HepG2 (cell line): Measurements from ENCODE around the gene HAGH. TPM values are rescaled to one million over a fixed set of nuclear protein-coding genes. Genes with fewer than 3 reads are reported as not detected.

Experiments used
- CBX1 ChIP-seq: IDR thresholded peaks from one replicate; pipeline ENCODE4 v1.6.1; 2016; ENCODE audit warnings: antibody characterized with exemption, low read depth
- CCDC6 ChIP-seq: sonication (generic); formaldehyde crosslinking; IDR thresholded peaks from 2 replicates; pipeline ENCODE4 v1.8.1; 2022; ENCODE audit warnings: mild to moderate bottlenecking, missing genetic modification reagents, moderate library complexity
- HMG20A ChIP-seq: IDR thresholded peaks from 2 replicates; pipeline ENCODE4 v1.6.1; 2016; ENCODE audit warnings: borderline replicate concordance
- HNF4G ChIP-seq, 2 experiments: sonication (generic) in 1 of 2; formaldehyde crosslinking in 1 of 2; IDR thresholded peaks; 2 replicates each; pipeline versions ENCODE4 v1.4.0 to v1.6.1; 2011 to 2020; ENCODE audit warnings: borderline replicate concordance in 2 of 2, low read depth in 2 of 2, mild to moderate bottlenecking in 2 of 2, low read length in 1 of 2, missing genetic modification reagents in 1 of 2, moderate library complexity in 1 of 2
- MBNL3 ChIP-seq: fragments of 250-450 bp; sonication (Bioruptor Pico); conservative IDR thresholded peaks from 2 replicates; pipeline ENCODE4 v1.8.0; 2022; ENCODE audit warnings: mild to moderate bottlenecking, inconsistent platforms
- MED8 ChIP-seq: sonication (generic); formaldehyde crosslinking; IDR thresholded peaks from 2 replicates; pipeline ENCODE4 v1.8.1; 2023; ENCODE audit warnings: mild to moderate bottlenecking, missing genetic modification reagents; ENCODE audit not compliant: insufficient replicate concordance
- MEF2D ChIP-seq: sonication (generic); formaldehyde crosslinking; IDR thresholded peaks from 2 replicates; pipeline ENCODE4 v1.5.1; 2020; ENCODE audit warnings: mild to moderate bottlenecking, missing genetic modification reagents
- NFYC ChIP-seq: IDR thresholded peaks from 2 replicates; pipeline ENCODE4 v1.6.1; 2016; ENCODE audit warnings: missing genetic modification reagents, missing compliant biosample characterization
- RFXAP ChIP-seq: sonication (generic); formaldehyde crosslinking; IDR thresholded peaks from 2 replicates; pipeline ENCODE4 v1.4.0; 2020; ENCODE audit warnings: missing genetic modification reagents, borderline replicate concordance
- RXRB ChIP-seq: IDR thresholded peaks from 2 replicates; pipeline ENCODE4 v1.6.1; 2016; ENCODE audit warnings: borderline replicate concordance, missing genetic modification reagents, missing compliant biosample characterization
- SNAPC2 ChIP-seq: sonication (generic); formaldehyde crosslinking; IDR thresholded peaks from 2 replicates; pipeline ENCODE4 v1.8.1; 2022; ENCODE audit warnings: mild to moderate bottlenecking, missing genetic modification reagents
- TFDP1 ChIP-seq: IDR thresholded peaks from 2 replicates; pipeline ENCODE4 v1.6.1; 2016; ENCODE audit warnings: missing compliant biosample characterization, missing genetic modification reagents, borderline replicate concordance
- ZKSCAN5 ChIP-seq: sonication (generic); formaldehyde crosslinking; IDR thresholded peaks from 2 replicates; pipeline ENCODE4 v1.5.1; 2020; ENCODE audit warnings: mild to moderate bottlenecking, missing genetic modification reagents
- ZMYM4 ChIP-seq: sonication (generic); formaldehyde crosslinking; IDR thresholded peaks from 2 replicates; pipeline ENCODE4 v1.8.1; 2023; ENCODE audit warnings: mild to moderate bottlenecking, missing genetic modification reagents
- ZNF263 ChIP-seq: sonication (generic); formaldehyde crosslinking; IDR thresholded peaks from 2 replicates; pipeline ENCODE4 v1.4.0; 2020; ENCODE audit warnings: missing genetic modification reagents
- ZNF547 ChIP-seq: sonication (generic); formaldehyde crosslinking; IDR thresholded peaks from 2 replicates; pipeline ENCODE4 v1.5.1; 2020; ENCODE audit warnings: mild to moderate bottlenecking, missing genetic modification reagents
- ZNF562 ChIP-seq: sonication (generic); formaldehyde crosslinking; IDR thresholded peaks from 2 replicates; pipeline ENCODE4 v1.8.0; 2022; ENCODE audit warnings: missing genetic modification reagents, borderline replicate concordance
- ZSCAN21 ChIP-seq: sonication (generic); formaldehyde crosslinking; IDR thresholded peaks from 2 replicates; pipeline ENCODE4 v1.8.0; 2022; ENCODE audit warnings: mild to moderate bottlenecking, missing genetic modification reagents, moderate library complexity, borderline replicate concordance
- ZUFSP ChIP-seq: sonication (generic); formaldehyde crosslinking; IDR thresholded peaks from 2 replicates; pipeline ENCODE4 v1.9.0; 2021; ENCODE audit warnings: missing genetic modification reagents, mild to moderate bottlenecking, borderline replicate concordance
- polyA plus RNA-seq, 8 experiments: library from polyadenylated mRNA; depleted of rRNA in 3 of 8; stranded (reverse) in 7 of 8; unstranded in 1 of 8; fragments of >200 nt; fragmentation: Illumina TruSeq in 4 of 8; extraction: Trizol in 4 of 8; gene quantifications; 2 replicates each; pipeline versions ENCODE4 v1.2.1 to v1.2.3, GENCODE V29; 2011 to 2016; ENCODE audit warnings: low read depth in 4 of 8, missing spikeins in 1 of 8, mixed read lengths in 1 of 8; ENCODE audit not compliant: insufficient read depth in 1 of 8
- total RNA-seq, 5 experiments: library from RNA; depleted of rRNA; stranded (reverse); fragments of >200 nt; fragmentation: Illumina TruSeq; extraction: Trizol; gene quantifications; 2 replicates each; pipeline ENCODE4 v1.2.3, GENCODE V29; 2016; ENCODE audit warnings: low read depth in 1 of 5
- TF ChIP-seq, protein P1 (sequence below): sonication (generic); formaldehyde crosslinking; IDR thresholded peaks from 2 replicates; pipeline ENCODE4 v1.4.0; 2020; ENCODE audit warnings: missing genetic modification reagents, low read depth, mild to moderate bottlenecking, borderline replicate concordance
- TF ChIP-seq, protein P2 (sequence below): sonication (generic); formaldehyde crosslinking; conservative IDR thresholded peaks from 2 replicates; pipeline ENCODE4 v1.4.0; 2020; ENCODE audit warnings: missing genetic modification reagents

Gene HAGH
- total and polyA plus RNA-seq, 2 of the 13 experiments (the other 11 are each of a cell fraction or from before 2014, with no cell fraction given): 70.4 to 95.4 TPM

- TF ChIP-seq, protein P1, sequence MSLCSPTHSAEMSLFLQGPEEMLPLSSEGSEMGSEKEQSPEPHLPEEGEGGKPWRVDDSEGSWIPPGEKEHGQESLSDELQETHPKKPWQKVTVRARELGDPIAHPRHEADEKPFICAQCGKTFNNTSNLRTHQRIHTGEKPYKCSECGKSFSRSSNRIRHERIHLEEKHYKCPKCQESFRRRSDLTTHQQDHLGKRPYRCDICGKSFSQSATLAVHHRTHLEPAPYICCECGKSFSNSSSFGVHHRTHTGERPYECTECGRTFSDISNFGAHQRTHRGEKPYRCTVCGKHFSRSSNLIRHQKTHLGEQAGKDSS: no peak
- TF ChIP-seq ZMYM4 (CRISPR knock-in tag) (peak; percentile 57), RFXAP (CRISPR knock-in tag) (0 out of 2 replicates have a peak, but pooled peaks have one; percentile 36), CBX1 (no peak), MBNL3 (CRISPR knock-in tag) (no peak), ZKSCAN5 (CRISPR knock-in tag) (peak; percentile 49; the same call in 1 of the 2 replicates), ZNF547 (CRISPR knock-in tag) (no peak), ZUFSP (CRISPR knock-in tag) (no peak), ZSCAN21 (CRISPR knock-in tag) (peak; percentile 61; the same call in 1 of the 2 replicates), TFDP1 (CRISPR knock-in tag) (peak; percentile 51; the same call in 1 of the 2 replicates), RXRB (CRISPR knock-in tag) (peak; percentile 89), MED8 (CRISPR knock-in tag) (no peak), HNF4G (IDR thresholded peaks at IDR 0.05; ENCODE audit: borderline replicate concordance, low read depth, low read length) (peak; percentile 22; the same call in 1 of the 2 replicates), HNF4G (CRISPR knock-in tag; IDR thresholded peaks at IDR 0.05; ENCODE audit: borderline replicate concordance, low read depth) (no peak; the same call in 1 of the 2 replicates), ZNF562 (CRISPR knock-in tag) (no peak), CCDC6 (CRISPR knock-in tag) (0 out of 2 replicates have a peak, but pooled peaks have one; percentile 58), NFYC (CRISPR knock-in tag) (no peak), SNAPC2 (CRISPR knock-in tag) (0 out of 2 replicates have a peak, but pooled peaks have one; percentile 24), MEF2D (peak; percentile 83; the same call in 1 of the 2 replicates), ZNF263 (CRISPR knock-in tag) (peak; percentile 57; the same call in 1 of the 2 replicates), HMG20A (CRISPR knock-in tag) (peak; percentile 62; the same call in 1 of the 2 replicates)
- TF ChIP-seq, protein P2, sequence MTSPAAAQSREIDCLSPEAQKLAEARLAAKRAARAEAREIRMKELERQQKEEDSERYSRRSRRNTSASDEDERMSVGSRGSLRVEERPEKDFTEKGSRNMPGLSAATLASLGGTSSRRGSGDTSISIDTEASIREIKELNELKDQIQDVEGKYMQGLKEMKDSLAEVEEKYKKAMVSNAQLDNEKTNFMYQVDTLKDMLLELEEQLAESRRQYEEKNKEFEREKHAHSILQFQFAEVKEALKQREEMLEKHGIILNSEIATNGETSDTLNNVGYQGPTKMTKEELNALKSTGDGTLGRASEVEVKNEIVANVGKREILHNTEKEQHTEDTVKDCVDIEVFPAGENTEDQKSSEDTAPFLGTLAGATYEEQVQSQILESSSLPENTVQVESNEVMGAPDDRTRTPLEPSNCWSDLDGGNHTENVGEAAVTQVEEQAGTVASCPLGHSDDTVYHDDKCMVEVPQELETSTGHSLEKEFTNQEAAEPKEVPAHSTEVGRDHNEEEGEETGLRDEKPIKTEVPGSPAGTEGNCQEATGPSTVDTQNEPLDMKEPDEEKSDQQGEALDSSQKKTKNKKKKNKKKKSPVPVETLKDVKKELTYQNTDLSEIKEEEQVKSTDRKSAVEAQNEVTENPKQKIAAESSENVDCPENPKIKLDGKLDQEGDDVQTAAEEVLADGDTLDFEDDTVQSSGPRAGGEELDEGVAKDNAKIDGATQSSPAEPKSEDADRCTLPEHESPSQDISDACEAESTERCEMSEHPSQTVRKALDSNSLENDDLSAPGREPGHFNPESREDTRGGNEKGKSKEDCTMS (CRISPR knock-in tag): no peak
Measured at GRCh38 chr16:1832838-1833454, 6.3 kb upstream of the HAGH start (continued).
